ENCODE results near the gene FRK. TPM values are rescaled to one million over a fixed set of nuclear protein-coding genes. Genes with fewer than 3 reads are reported as not detected.

FRK gene
- polyA plus RNA-seq, 1 experiment = 0.02 TPM

DNA sequence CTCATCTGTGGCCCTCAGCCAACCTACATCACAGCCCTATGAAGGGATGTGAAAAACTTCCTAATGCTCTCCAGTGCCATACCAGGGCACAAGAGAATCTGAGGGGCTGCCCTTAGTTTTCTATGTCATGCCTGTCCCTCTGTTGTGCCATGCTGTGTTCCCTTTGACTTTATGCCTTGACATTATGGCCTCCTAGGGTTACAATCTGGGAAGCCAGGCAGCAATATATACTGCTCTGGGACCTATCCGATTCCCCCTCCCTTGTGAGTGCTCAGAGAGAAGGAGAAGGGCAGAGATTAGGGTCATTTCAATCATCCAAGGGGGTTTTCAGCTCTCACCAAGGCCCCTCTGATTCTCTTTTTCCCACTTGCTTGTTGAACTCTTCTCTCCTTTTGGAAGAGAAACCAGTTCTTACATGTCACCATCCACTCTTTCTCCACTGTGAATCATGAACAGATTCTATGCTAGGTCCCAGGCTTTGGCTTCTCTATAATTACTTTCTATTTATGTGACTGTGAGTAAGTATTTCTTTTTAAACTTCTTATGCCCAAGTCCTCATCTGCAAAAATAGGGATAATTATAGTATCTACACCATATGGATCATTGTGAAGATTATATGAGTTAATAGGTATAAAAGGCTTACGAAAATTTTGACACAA, 14.2 kb upstream of the FRK start:
- Histone ChIP-seq H3K27me3 (ENCODE audit: control insufficient read depth, insufficient read depth, low read length) (no peaks in the 10 kb centered on the region), H3K4me3 (ENCODE audit: low read depth, low read length) (no peak overlapping the region), H3K36me3 (ENCODE audit: control insufficient read depth, insufficient read depth, low read length) (no peaks in the 10 kb centered on the region)
- no peak for DNase-seq (ENCODE audit: low read depth)
- TF ChIP-seq, protein P1, sequence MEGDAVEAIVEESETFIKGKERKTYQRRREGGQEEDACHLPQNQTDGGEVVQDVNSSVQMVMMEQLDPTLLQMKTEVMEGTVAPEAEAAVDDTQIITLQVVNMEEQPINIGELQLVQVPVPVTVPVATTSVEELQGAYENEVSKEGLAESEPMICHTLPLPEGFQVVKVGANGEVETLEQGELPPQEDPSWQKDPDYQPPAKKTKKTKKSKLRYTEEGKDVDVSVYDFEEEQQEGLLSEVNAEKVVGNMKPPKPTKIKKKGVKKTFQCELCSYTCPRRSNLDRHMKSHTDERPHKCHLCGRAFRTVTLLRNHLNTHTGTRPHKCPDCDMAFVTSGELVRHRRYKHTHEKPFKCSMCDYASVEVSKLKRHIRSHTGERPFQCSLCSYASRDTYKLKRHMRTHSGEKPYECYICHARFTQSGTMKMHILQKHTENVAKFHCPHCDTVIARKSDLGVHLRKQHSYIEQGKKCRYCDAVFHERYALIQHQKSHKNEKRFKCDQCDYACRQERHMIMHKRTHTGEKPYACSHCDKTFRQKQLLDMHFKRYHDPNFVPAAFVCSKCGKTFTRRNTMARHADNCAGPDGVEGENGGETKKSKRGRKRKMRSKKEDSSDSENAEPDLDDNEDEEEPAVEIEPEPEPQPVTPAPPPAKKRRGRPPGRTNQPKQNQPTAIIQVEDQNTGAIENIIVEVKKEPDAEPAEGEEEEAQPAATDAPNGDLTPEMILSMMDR (IDR thresholded peaks at IDR 0.05; ENCODE audit: insufficient read depth, low read depth, low read length) = no peak
- CTCF ChIA-PET = interaction anchor here (1.2 kb wide), 1 partner anchor 9 kb away, joined by 3 read pairs; no protein-coding TSS in a partner anchor
- POLR2A ChIA-PET = no interaction called here

DNA sequence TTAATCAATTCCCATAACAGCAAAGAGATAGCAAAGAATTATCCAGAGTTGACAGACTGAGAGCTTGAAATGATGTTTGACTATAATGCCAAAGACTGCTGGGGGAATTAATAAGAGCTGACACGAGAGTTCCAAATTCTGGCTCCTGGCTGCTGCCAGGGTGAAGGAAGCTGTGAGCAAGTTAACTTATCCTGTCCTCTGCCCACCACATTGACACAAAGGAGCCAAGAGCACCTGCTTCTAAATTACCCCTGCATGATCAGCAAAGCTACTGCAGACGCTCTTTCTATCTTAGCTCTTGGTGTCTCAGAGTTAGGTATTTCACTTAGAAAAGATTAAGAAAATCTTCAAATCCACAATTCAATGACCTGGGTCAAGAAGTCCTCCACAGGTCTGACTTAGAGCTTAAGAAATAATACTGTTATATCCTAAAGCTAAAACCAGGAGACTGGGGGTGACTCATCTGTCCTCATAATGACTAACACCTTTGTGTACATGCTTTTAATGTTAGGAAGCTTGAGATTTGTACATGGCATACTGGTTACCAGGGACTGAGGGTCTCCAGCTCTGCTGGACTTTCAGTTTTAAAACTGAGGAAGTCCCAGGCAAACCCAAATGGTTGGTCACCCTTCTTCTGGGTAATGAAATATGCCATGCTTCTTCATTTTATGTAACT, 13.2 kb upstream of the FRK start:
- Histone ChIP-seq H3K4me3 (ENCODE audit: low read depth, low read length) (no peak overlapping the region), H3K36me3 (ENCODE audit: control insufficient read depth, insufficient read depth, low read length) (no peaks in the 10 kb centered on the region), H3K27me3 (ENCODE audit: control insufficient read depth, insufficient read depth, low read length) (no peaks in the 10 kb centered on the region)
- ChIA-PET POLR2A (no interaction called here), CTCF (interaction anchor here (1.2 kb wide), 1 partner anchor 10 kb away, joined by 3 read pairs; no protein-coding TSS in a partner anchor)
- TF ChIP-seq, protein P1 (IDR thresholded peaks at IDR 0.05; ENCODE audit: insufficient read depth, low read depth, low read length) = no peak
- DNase-seq (ENCODE audit: low read depth) = peak; percentile 40

DNA sequence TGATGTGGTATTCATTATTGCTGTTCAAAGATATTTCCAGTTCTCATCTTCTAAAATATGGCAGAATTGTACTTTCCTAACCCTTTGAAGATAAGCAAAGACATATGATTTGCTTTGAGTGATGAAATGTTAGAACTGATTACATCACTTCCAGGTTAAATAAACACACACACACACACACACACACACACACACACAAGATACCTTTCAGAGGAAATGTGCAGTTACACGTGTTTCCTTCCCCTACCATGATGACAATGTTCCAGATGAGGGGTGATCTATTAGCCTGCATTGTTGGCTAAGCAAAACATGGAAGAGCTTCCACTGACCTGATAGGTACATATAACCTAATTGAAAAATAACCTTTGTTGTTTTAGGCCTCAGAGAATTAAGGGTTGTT, 11.7 kb upstream of the FRK start:
- no peak for DNase-seq (ENCODE audit: low read depth)
- no peaks in the 10 kb centered on the region for H3K36me3 ChIP-seq (ENCODE audit: control insufficient read depth, insufficient read depth, low read length)
- no peak overlapping the region for H3K4me3 ChIP-seq (ENCODE audit: low read depth, low read length)
- TF ChIP-seq, protein P1 (IDR thresholded peaks at IDR 0.05; ENCODE audit: insufficient read depth, low read depth, low read length) = no peak
- POLR2A ChIA-PET = no interaction called here
- CTCF ChIA-PET = no interaction called here
- no peaks in the 10 kb centered on the region for H3K27me3 ChIP-seq (ENCODE audit: control insufficient read depth, insufficient read depth, low read length)

DNA sequence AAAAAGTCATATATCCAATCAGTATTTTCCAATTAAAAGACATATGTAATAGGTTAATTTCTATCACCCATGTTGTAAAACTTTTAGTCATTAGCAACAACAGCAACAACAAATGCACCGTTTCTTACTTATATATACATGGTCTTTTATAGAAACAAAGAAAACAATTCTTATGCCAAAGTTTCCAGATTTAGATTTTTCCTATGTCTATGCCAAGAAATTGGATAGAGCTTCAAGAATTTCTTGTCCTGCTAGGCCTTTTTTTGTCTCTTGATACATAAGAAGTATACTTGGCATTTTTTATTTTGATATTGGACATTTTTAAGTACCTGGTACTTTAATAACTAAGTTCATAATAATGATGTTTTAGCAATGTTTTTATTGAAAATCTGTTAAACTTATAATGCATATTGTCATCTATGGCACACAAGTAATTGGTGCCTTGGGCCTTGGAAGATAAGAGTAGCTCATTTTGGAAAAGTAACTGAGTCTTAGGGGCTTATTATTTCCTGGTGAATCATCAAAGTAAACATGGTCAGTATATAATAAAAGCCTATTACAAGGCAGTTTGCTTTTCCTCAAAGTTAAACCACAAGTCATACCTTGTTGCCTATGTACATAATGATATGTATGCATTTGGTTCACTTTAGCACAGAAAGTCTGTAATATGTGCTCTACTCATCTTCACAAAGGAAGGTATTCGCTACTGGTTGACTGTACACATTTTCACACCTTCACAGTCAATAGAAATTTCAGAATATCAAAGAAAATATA, 10.1 kb upstream of the FRK start:
- Histone ChIP-seq H3K27me3 (ENCODE audit: control insufficient read depth, insufficient read depth, low read length) (no peaks in the 10 kb centered on the region), H3K4me3 (ENCODE audit: low read depth, low read length) (no peak overlapping the region), H3K36me3 (ENCODE audit: control insufficient read depth, insufficient read depth, low read length) (no peaks in the 10 kb centered on the region)
- CTCF ChIA-PET = interaction anchor here (0.8 kb wide), 1 partner anchor 30 kb away, joined by 4 read pairs; the partner anchor contains the start of gene NT5DC1
- POLR2A ChIA-PET = no interaction called here
- TF ChIP-seq, protein P1 (IDR thresholded peaks at IDR 0.05; ENCODE audit: insufficient read depth, low read depth, low read length) = no peak
- no peak for DNase-seq (ENCODE audit: low read depth)

DNA sequence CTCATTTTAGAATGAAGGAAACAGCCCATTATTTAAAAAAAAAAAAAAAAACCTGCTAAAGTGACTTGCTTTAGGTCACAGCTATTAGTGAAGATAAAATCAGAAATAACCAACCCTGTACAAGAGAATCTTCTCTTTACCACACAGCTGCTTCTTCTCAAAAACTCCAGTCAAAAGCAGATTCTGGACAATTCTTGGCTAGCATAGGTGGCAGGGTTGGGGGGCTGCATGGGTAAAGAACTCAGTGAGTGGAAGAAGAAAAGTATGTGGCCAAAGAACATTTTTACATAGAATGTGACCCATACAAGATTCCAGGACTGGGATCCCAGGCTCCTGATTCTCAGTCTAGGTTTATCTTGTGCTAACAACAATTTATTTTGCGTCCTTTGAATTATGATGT, 9.4 kb upstream of the FRK start:
- POLR2A ChIA-PET = no interaction called here
- H3K36me3 ChIP-seq (ENCODE audit: control insufficient read depth, insufficient read depth, low read length) = no peaks in the 10 kb centered on the region
- CTCF ChIA-PET = no interaction called here

More for the DNA sequence above, 9.4 kb upstream of the FRK start:
- H3K4me3 ChIP-seq (ENCODE audit: low read depth, low read length) = no peak overlapping the region
- no peaks in the 10 kb centered on the region for H3K27me3 ChIP-seq (ENCODE audit: control insufficient read depth, insufficient read depth, low read length)
- TF ChIP-seq, protein P1 (IDR thresholded peaks at IDR 0.05; ENCODE audit: insufficient read depth, low read depth, low read length) = no peak
- no peak for DNase-seq (ENCODE audit: low read depth)
